Liver (tissue), 9 donors: Measurements from ENCODE around the gene CYP2W1. TPM values are rescaled to one million over a fixed set of nuclear protein-coding genes. Genes with fewer than 3 reads are reported as not detected.

Experiments used
- DNase-seq: peaks from one replicate; pipeline ENCODE4 v3.0.0-alpha.2; 2017; ENCODE audit warnings: low spot score
- H3K27ac ChIP-seq, 2 donors: one replicate each; pipeline ENCODE4 v1.7.0; 2013; ENCODE audit warnings: inconsistent platforms in 2 of 2, low read length in 2 of 2, control low read depth in 1 of 2, low read depth in 1 of 2, mild to moderate bottlenecking in 1 of 2
- H3K27me3 ChIP-seq, 4 donors: one replicate each; pipeline versions ENCODE4 v1.6.1 to v1.7.0; 2013; ENCODE audit warnings: low read length in 3 of 4, inconsistent platforms in 1 of 4, mild to moderate bottlenecking in 1 of 4, moderate library complexity in 1 of 4; ENCODE audit not compliant: control insufficient read depth in 4 of 4, insufficient read depth in 4 of 4
- H3K36me3 ChIP-seq, 4 donors: one replicate each; pipeline versions ENCODE4 v1.6.1 to v1.7.0; 2013; ENCODE audit warnings: low read length in 3 of 4, mild to moderate bottlenecking in 3 of 4, low read depth in 1 of 4, moderate library complexity in 1 of 4; ENCODE audit not compliant: control insufficient read depth in 4 of 4, insufficient read depth in 3 of 4
- H3K4me1 ChIP-seq, 4 donors: one replicate each; pipeline versions ENCODE4 v1.6.1 to v1.7.0; 2013; ENCODE audit warnings: low read length in 3 of 4, mild to moderate bottlenecking in 3 of 4, moderate library complexity in 1 of 4; ENCODE audit not compliant: control insufficient read depth in 4 of 4, insufficient read depth in 4 of 4
- H3K4me3 ChIP-seq, 3 donors: one replicate each; pipeline versions ENCODE4 v1.6.1 to v1.7.0; 2013; ENCODE audit warnings: low read length in 3 of 3, control low read depth in 1 of 3, low read depth in 1 of 3, mild to moderate bottlenecking in 1 of 3
- H3K9ac ChIP-seq, 2 donors: one replicate each; pipeline ENCODE4 v1.7.0; 2013; ENCODE audit warnings: low read length in 2 of 2, mild to moderate bottlenecking in 2 of 2, moderate library complexity in 2 of 2, control low read depth in 1 of 2, low read depth in 1 of 2
- H3K9me3 ChIP-seq, 4 donors: one replicate each; pipeline versions ENCODE4 v1.6.1 to v1.7.0; 2013; ENCODE audit warnings: low read length in 3 of 4; ENCODE audit not compliant: control insufficient read depth in 4 of 4
- ATF3 ChIP-seq: IDR thresholded peaks from 2 replicates; pipeline ENCODE4 v1.6.1; 2016; ENCODE audit warnings: antibody characterized with exemption
- CTCF ChIP-seq: fragments of 150-350 bp; IDR thresholded peaks from 2 replicates; pipeline ENCODE4 v1.5.1; 2017; ENCODE audit warnings: improper control_type of control experiment, low read depth, low read length; ENCODE audit not compliant: missing input control
- FOXA1 ChIP-seq: IDR thresholded peaks from 2 replicates; pipeline ENCODE4 v1.6.1; 2016; ENCODE audit warnings: antibody characterized with exemption
- FOXA2 ChIP-seq: IDR thresholded peaks from 2 replicates; pipeline ENCODE4 v1.6.1; 2016; ENCODE audit warnings: antibody characterized with exemption
- HNF4A ChIP-seq, 2 donors: conservative IDR thresholded peaks; 2 replicates each; pipeline ENCODE4 v1.6.1; 2016; ENCODE audit warnings: antibody characterized with exemption in 2 of 2, mild to moderate bottlenecking in 2 of 2
- HNF4G ChIP-seq: IDR thresholded peaks from 2 replicates; pipeline ENCODE4 v1.6.1; 2016; ENCODE audit warnings: antibody characterized with exemption
- JUND ChIP-seq, 2 donors: IDR thresholded peaks; 2 replicates each; pipeline ENCODE4 v1.6.1; 2016; ENCODE audit warnings: antibody characterized with exemption in 2 of 2
- MAX ChIP-seq: IDR thresholded peaks from 2 replicates; pipeline ENCODE4 v1.6.1; 2016; ENCODE audit warnings: antibody characterized with exemption
- RAD21 ChIP-seq, 2 donors: IDR thresholded peaks; 2 replicates each; pipeline ENCODE4 v1.6.1; 2016; ENCODE audit warnings: antibody characterized with exemption in 2 of 2, mild to moderate bottlenecking in 2 of 2
- REST ChIP-seq: IDR thresholded peaks from 2 replicates; pipeline ENCODE4 v1.6.1; 2016; ENCODE audit warnings: antibody characterized with exemption, mild to moderate bottlenecking
- SP1 ChIP-seq: IDR thresholded peaks from 2 replicates; pipeline ENCODE4 v1.6.1; 2018; ENCODE audit warnings: antibody characterized with exemption, mild to moderate bottlenecking
- TAF1 ChIP-seq: conservative IDR thresholded peaks from 2 replicates; pipeline ENCODE4 v1.6.1; 2016; ENCODE audit warnings: antibody characterized with exemption, mild to moderate bottlenecking
- WGBS: extraction: QIAGEN DNeasy Blood & Tissue Kit; methylation state at CpG from one replicate; pipeline ENCODE4 v1.1.7; 2013; 5-methylcytosine and 5-hydroxymethylcytosine counted together
- polyA plus RNA-seq, 2 donors: library from polyadenylated mRNA; stranded (reverse) in 1 of 2; unstranded in 1 of 2; fragments of 200-250 nt in 1 of 2; fragments of >200 nt in 1 of 2; fragmentation: Nextera tagmentation in 1 of 2; extraction: Ambion mirVana in 1 of 2; gene quantifications; one replicate each; pipeline versions ENCODE4 v1.2.1 to v1.2.3, GENCODE V29; 2013 to 2015
- total RNA-seq, 2 donors: library from RNA; depleted of rRNA; stranded (reverse); fragments of >200 nt; gene quantifications; one replicate each; pipeline ENCODE4 v1.2.3, GENCODE V29; 2014
- donor health status: healthy.
- donor health status: healthy.
- donor health status: healthy.
- donor health status: healthy.
- donor health status: healthy.

CYP2W1 gene
- total and polyA plus RNA-seq, 4 donors, result 0.28 TPM; not detected in 3

GRCh38 chr7:1011297-1012003 is 28.5 kb downstream of the CYP2W1 start:
- DNase-seq, result no peak
- H3K36me3 ChIP-seq, result peaks cover 0 to 6% (median 2%) of the 10 kb centered on the region in 4 donors
- peaks cover 6 to 13% (median 12%) of the 10 kb centered on the region in 4 donors for H3K4me1 ChIP-seq
- peak overlapping the region in 1 of 2 donors; percentile 50 for H3K27ac ChIP-seq
- H3K9ac ChIP-seq, result no peak overlapping the region
- no peaks in the 10 kb centered on the region for H3K27me3 ChIP-seq
- H3K4me3 ChIP-seq, result no peak overlapping the region
- no peak for TF ChIP-seq HNF4G
- no peak for TF ChIP-seq FOXA2
- no peak for TF ChIP-seq FOXA1
- no peak for TF ChIP-seq ATF3
- TF ChIP-seq CTCF, result no peak
- TF ChIP-seq REST, result no peak
- no peak for TF ChIP-seq RAD21 (IDR thresholded peaks at IDR 0.05)
- TF ChIP-seq MAX, result no peak
- no peak for TF ChIP-seq TAF1
- no peak for TF ChIP-seq SP1
- whole genome bisulfite sequencing, result 86% methylated on average over 13 of the region's 13 CpGs
- no peaks in the 10 kb centered on the region for H3K9me3 ChIP-seq

- H3K4me1 ChIP-seq, result peaks cover 6 to 13% (median 12%) of the 10 kb centered on the region in 4 donors
- H3K36me3 ChIP-seq, result peaks cover 0 to 3% (median under 1%) of the 10 kb centered on the region in 4 donors
- no peak overlapping the region for H3K4me3 ChIP-seq
- WGBS, result 63% methylated on average over 32 of the region's 32 CpGs
- H3K9ac ChIP-seq, result no peak overlapping the region
- TF ChIP-seq JUND (IDR thresholded peaks at IDR 0.05), result no peak
- TF ChIP-seq HNF4A (conservative IDR thresholded peaks at IDR 0.05), result peak; percentile 36 to 59
- no peaks in the 10 kb centered on the region for H3K27me3 ChIP-seq
- H3K9me3 ChIP-seq, result no peaks in the 10 kb centered on the region
- H3K27ac ChIP-seq, result peak overlapping the region; percentile 11 to 50
- DNase-seq, result no peak
Observed at GRCh38 chr7:1012004-1012715, 29.2 kb downstream of the CYP2W1 start.
